ENCODE measurements around the gene PCK1.

The PCK1 gene

DNA sequence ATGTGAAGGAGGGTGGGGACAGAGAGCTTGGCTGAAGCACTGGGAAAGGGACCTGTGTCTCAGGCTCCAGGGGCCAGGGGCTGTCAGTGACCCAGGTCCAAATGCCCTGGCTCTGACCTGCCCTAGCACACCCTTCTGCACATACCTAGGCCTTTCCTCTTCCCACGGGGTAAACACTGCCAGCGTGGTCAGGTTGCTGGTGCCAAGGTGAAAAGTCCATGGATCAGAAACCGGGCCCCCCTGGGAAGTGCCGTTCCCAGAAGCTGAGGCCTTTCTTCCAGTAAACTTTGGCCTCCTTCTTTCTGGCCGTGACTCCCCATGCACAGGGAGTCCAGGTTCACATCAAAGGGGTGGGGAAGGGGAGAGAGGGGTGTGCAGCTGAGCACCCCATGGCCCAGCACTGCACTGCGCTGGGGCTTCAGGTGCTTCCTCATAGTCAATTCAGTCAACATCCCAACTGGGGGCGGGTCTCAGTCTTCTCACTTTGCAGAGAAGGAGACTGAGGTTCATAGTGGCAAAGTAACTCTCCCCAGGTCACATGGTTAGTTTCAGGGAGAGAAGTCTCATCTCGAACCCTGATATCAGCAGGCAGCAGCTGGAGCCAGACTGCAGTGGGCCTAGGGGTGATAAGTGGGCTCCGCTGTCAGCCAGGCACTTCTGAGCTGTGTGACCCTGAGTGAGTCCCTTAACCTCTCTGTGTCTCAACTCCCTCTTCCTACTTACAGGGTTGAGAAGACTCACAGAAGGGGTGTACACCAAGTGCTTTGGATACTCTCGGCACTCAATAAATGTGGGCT, 17.0 kb downstream of the PCK1 start:
- DNase-seq = no peak

GRCh38 chr20:57578476-57579165, 17.7 kb downstream of the PCK1 start:
- DNase-seq = no peak

- no peak for DNase-seq
Measured at GRCh38 chr20:57579331-57579897, 18.5 kb downstream of the PCK1 start.

DNA sequence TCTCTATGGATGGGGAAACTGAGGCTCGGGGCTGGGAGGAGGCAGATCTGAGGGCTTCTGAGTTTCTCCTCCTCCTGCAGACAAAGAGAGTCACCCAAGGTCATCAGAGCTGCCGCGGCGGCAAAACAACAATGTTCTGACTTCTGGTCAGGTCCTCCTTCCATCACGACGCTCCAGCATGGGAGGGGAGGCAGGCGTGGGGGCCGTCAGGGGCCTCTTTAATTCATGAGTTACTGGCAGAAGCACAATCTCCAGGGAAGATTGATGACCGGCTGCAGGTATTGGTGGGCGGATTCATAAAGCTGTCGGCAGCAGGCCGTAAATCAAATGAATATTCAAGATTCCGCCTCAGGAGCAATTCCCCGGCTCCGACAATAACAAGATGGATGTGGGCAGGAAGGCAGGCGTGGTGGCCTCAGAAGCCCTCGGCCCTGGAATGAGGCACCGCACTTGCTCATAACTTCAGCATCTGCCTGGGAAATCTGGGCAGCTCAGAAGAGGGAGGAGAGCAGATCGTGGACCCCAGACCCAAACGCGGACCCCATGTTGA, 19.1 kb downstream of the PCK1 start:
- no peak for DNase-seq

GRCh38 chr20:57580478-57581201, 19.7 kb downstream of the PCK1 start:
- DNase-seq = no peak

DNA sequence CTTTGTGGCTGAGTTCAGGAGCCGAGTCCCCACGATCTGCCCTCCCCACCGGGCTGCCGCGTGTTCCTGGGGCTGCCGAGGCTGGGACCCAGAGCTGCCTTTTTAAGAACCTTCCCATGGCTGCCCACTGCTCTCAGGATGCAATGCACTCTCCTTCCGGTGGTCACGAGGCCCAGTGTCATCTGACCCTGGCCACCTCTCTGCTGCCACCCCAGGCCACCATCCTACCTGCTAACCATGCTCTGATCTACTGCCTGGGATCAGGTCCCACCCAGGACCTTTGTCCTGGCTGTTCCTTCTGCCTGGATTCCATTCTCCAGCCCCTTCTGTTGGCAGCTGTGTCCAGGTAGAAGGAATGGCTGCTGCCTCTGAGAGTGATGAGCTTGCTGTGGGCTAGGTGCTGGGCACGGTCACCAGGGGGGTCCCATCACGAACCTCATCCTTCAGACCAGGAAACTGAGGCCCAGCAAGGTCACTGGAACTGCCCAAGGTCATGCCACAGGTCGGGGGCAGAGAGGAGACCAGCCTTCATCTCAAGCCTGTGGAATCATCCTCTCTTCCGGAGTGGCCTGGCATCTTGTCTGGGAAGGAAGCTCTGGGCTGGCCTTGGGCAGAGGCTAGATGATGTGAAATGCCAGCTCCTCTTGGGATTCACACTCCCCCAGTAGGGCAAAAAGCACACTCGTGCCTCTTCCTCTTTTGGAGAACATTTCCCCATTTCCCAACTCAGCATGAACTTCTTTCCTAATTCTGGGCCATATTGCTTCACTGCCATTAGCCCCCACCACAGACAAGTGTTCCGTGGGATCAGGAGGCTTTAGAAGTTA, 20.5 kb downstream of the PCK1 start:
- DNase-seq = no peak

- no peak for DNase-seq
Measured at GRCh38 chr20:57582029-57582378, 21.1 kb downstream of the PCK1 start.

- DNase-seq = no peak
Measured at GRCh38 chr20:57582432-57583288, 21.8 kb downstream of the PCK1 start.

DNA sequence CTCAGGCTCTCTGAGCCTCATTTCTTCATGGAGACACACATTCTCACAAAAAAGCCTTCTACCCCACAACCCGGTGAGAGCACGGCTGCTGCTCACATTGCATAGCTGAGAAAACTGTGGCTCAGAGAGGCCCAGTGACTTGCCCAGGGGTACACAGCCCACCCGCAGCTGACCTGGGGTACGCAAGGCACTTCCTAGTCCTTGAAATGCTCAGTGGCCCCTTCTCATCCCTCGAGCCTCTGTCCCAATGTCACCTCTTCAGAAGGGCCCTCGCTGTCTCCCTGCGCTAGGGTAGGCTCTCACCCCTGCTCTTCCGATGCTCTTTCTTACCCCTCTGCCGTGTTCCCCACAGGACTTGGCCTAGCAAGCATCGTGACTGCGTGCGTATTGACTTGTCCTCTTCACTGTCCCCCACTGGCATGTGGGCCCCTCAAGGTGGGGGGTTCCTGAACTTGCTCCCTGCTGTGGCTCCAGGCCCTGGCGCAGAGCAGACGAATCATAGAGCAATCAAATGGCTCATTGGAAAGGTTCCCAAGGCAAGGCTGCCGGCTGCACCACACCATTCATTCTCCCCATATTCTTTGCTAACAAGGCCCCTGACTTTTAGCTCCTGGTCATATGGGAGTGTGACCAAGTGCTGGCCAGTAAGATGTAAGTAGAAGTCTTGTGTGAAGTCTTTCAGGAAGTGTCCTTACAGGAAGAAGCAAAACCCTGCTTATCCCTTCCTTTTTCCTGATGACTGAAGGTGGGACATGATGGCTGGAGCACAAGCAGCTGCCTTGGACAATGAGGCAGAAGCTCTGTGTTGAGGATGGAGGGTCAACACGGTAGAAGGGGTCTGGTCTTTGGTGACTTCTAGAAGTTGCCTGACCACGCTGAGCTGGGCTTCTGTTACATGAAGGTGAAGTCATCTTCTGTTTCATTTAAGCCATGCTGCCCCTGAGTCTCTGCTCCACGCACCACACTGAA, 22.7 kb downstream of the PCK1 start:
- DNase-seq = no peak

- no peak for DNase-seq
Measured at GRCh38 chr20:57584768-57585461, 24.0 kb downstream of the PCK1 start.

DNA sequence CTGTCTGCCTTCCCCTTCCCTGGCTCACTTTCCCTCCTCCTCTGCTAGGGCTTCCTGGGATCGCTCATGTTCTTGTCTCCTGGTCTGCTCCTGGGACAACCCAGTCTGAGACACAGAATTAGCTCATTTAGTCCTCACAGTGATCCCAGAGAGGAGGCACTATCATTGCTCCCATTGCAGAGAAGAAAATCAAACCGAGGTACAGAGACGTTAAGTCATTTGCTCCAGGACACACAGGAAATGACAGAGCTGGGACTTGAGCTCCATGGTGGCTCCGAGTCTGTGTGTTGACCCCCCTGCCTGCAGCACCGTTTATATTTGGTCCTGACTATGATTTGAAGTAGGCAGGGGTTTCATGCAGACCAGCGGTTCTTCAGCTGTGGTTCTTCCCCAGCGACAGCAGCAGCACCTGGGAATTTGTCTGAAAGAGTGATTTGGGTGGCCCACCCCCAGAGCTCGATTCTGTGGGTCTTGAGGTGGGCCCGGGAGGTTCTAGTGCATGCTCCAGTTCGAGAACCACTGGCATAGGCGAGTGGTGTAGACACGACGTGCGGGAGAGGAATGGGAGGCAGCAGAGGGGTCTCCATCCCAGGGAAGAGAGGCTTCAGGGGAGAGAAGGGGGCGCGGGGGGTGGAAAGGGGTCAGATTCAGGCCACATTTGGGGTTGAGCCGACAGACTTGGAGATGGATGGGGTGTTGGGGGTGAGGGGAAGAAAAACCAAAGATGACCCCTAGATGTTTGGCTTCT, 24.7 kb downstream of the PCK1 start:
- no peak for DNase-seq

DNA sequence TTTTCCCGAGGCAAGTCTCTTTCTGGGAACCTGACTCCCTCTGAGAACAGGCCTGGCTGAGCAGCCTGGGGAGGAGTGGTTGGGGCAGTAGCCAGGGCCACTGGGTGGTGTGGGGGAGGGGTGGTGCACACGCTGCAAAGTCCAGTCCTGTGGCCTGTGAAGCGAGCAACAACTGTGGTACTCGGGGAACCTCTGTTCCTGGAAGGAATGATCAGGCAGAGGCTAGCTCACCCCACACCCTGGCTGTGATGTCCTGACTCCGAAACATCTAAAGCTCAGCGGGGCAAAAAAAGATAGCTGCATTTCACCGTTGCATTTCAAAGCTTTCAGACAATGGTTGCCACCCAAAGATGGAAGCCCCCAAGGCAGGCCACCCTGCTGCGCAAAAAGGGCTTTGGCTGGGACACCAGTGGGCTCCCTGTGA, 25.5 kb downstream of the PCK1 start:
- DNase-seq = no peak

GRCh38 chr20:57586943-57587277, 26.0 kb downstream of the PCK1 start:
- no peak for DNase-seq

DNA sequence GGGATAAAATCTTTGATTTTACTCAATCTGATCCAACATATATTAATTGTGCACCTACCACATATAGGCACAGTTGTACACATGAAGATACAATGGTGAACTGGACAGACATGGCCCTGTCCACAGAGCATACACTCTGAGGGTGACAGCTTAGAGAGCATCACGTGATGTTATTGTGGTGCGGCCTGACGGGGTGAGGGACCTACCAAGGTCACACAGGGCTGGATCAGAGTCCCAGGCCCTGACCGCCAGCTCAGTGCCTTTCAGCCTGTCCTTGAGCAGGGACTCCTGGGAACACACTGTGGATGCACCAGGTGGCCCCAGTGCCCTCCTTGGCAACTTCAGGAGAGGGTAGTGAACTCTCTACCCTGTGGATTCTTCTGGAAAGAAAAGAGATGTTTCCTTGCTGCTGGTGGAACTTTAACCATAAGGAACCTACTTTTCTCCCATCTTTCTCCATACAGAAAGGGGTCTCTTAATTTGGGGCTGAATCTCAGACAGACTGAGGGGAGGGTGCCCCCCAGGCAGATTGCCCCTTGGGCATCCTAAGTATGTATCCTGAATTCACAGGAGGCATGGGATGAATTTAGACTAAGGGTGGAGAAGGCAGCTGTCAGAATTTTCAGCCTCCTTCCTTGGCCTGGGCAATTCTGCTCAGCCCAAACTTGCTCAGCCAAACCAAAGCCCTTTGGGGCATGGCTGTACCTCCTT, 26.5 kb downstream of the PCK1 start:
- DNase-seq = no peak

DNA sequence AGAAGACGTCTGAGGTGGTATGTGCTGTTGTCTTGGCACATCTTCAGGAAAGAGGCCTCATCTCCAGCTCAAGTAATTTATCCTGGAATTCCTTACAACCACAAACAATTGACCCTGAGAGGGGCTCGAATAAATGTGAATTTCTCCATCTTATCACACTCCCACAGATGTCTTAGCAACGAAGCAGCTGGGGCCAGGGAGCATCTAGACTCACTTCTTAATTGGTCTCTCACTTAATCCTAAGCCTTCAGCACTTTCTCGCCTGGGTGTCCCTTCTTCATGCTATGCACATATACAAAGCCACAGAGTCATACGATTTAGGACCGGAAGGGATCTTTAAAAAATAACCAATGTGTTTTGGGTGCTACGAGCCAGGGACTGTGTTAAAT, 27.1 kb downstream of the PCK1 start:
- no peak for DNase-seq

- DNase-seq = no peak
Measured at GRCh38 chr20:57588596-57588995, 27.7 kb downstream of the PCK1 start.

- no peak for DNase-seq
Measured at GRCh38 chr20:57589123-57589727, 28.3 kb downstream of the PCK1 start.
